ENCODE results near the gene LMO2. TPM values are rescaled to one million over a fixed set of nuclear protein-coding genes. Genes with fewer than 3 reads are reported as not detected.

LMO2 gene
- polyA plus RNA-seq, 3 donors, result 48.8 to 140 (median 75.8) TPM

DNA sequence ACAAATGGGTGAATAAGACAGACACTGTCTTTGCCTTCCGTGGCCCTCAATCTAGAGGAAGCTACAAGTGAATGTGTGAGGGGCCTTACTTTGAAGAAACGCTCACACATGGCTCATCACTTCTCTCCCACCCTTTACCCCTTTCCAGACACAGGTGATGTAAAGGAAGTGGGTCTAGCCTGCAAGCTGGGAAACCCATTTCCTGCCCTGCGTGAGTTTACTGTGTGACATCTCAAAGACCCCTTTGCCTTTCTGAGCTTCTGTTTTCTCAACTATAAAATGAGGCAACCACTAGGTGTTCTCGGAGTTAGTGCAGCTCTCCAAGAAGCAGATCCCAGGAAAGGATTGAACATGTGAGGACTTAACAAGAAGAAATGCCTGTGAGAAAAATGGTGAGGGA, 43.1 kb upstream of the LMO2 start:
- H3K9me3 Mint-ChIP-seq, result peaks cover 0 to 11% (median 7%) of the 10 kb centered on the region in 7 donors
- Histone ChIP-seq H3K4me1 (ENCODE audit: control insufficient read depth in 1 of 2, insufficient read depth in 2 of 2, low read length in 2 of 2) (peaks cover 63 to 64% of the 10 kb centered on the region in 2 donors), H3K27ac (ENCODE audit: low read depth in 1 of 2, low read length in 2 of 2) (no peak overlapping the region), H3K4me3 (replicated peaks in 1 of 3; ENCODE audit: low read depth in 2 of 3, low read length in 3 of 3) (no peak overlapping the region), H3K9me3 (replicated peaks in 1 of 2; ENCODE audit: control insufficient read depth in 1 of 2, insufficient read depth in 1 of 2, low read length in 2 of 2) (no peaks in the 10 kb centered on the region), H3K4me2 (replicated peaks; ENCODE audit: extremely low read depth, low read length, poor library complexity, severe bottlenecking) (no peak overlapping the region), H3K36me3 (replicated peaks in 1 of 2; ENCODE audit: control insufficient read depth in 1 of 2, insufficient read depth in 2 of 2, low read length in 2 of 2) (no peaks in the 10 kb centered on the region), H4K20me1 (ENCODE audit: insufficient read depth, low read length) (no peaks in the 10 kb centered on the region), H2AFZ (ENCODE audit: insufficient read depth, low read depth, low read length, poor library complexity, severe bottlenecking) (no peak overlapping the region), H3K27me3 (ENCODE audit: control insufficient read depth in 2 of 2, insufficient read depth in 2 of 2, low read length in 2 of 2) (no peaks in the 10 kb centered on the region), H3K79me2 (ENCODE audit: insufficient read depth, low read length) (no peaks in the 10 kb centered on the region), H3K9ac (ENCODE audit: insufficient read depth, low read length, poor library complexity, severe bottlenecking) (no peak overlapping the region)
- H3K4me3 Mint-ChIP-seq, result no peak overlapping the region
- H3K27me3 Mint-ChIP-seq (ENCODE audit: low read depth in 3 of 3), result no peaks in the 10 kb centered on the region
- H3K27ac Mint-ChIP-seq, result no peak overlapping the region
- no peak for TF ChIP-seq CTCF (IDR thresholded peaks at IDR 0.05)
- WGBS (ENCODE audit: insufficient coverage), result 100% methylated on average over 1 of the region's 4 CpGs
- DNase-seq, result no peak
- H3K36me3 Mint-ChIP-seq, result peaks cover 4 to 7% of the 10 kb centered on the region in 2 donors
- H3K4me1 Mint-ChIP-seq, result peaks cover 66% of the 10 kb centered on the region
- intact Hi-C loops (cut with micrococcal nuclease), result loop anchor here in 1 of 2 donors (10.0 kb wide), 1 partner anchor 60 kb away; no protein-coding TSS in a partner anchor

GRCh38 chr11:33934450-33934849, 42.6 kb upstream of the LMO2 start:
- Histone ChIP-seq H3K9ac (ENCODE audit: insufficient read depth, low read length, poor library complexity, severe bottlenecking) (no peak overlapping the region), H3K36me3 (replicated peaks in 1 of 2; ENCODE audit: control insufficient read depth in 1 of 2, insufficient read depth in 2 of 2, low read length in 2 of 2) (no peaks in the 10 kb centered on the region), H4K20me1 (ENCODE audit: insufficient read depth, low read length) (no peaks in the 10 kb centered on the region), H3K4me3 (replicated peaks in 1 of 3; ENCODE audit: low read depth in 2 of 3, low read length in 3 of 3) (no peak overlapping the region), H3K4me2 (replicated peaks; ENCODE audit: extremely low read depth, low read length, poor library complexity, severe bottlenecking) (no peak overlapping the region), H3K4me1 (ENCODE audit: control insufficient read depth in 1 of 2, insufficient read depth in 2 of 2, low read length in 2 of 2) (peaks cover 69 to 70% of the 10 kb centered on the region in 2 donors), H2AFZ (ENCODE audit: insufficient read depth, low read depth, low read length, poor library complexity, severe bottlenecking) (no peak overlapping the region), H3K79me2 (ENCODE audit: insufficient read depth, low read length) (no peaks in the 10 kb centered on the region), H3K27ac (ENCODE audit: low read depth in 1 of 2, low read length in 2 of 2) (no peak overlapping the region), H3K27me3 (ENCODE audit: control insufficient read depth in 2 of 2, insufficient read depth in 2 of 2, low read length in 2 of 2) (no peaks in the 10 kb centered on the region), H3K9me3 (replicated peaks in 1 of 2; ENCODE audit: control insufficient read depth in 1 of 2, insufficient read depth in 1 of 2, low read length in 2 of 2) (no peaks in the 10 kb centered on the region)
- intact Hi-C loops (cut with micrococcal nuclease), result loop anchor here (5.0 to 10.0 kb wide), 3 partner anchors 33 to 60 kb away; partner anchors contain the start of gene LMO2 (in 1 of the 2)
- Mint-ChIP-seq H3K27ac (peak overlapping the region in 2 of 7 donors; percentile 1 to 52), H3K36me3 (peaks cover 4 to 7% of the 10 kb centered on the region in 2 donors), H3K4me1 (peaks cover 70% of the 10 kb centered on the region), H3K27me3 (ENCODE audit: low read depth in 3 of 3) (no peaks in the 10 kb centered on the region), H3K4me3 (no peak overlapping the region), H3K9me3 (peaks cover 0 to 11% (median 7%) of the 10 kb centered on the region in 7 donors)
- no peak for DNase-seq
- TF ChIP-seq CTCF (IDR thresholded peaks at IDR 0.05), result no peak
- WGBS (ENCODE audit: insufficient coverage), result 59% methylated on average over 2 of the region's 3 CpGs

All from CD14-positive monocyte (primary cell).